NT2/D1 (cell line): Measurements from ENCODE around the gene PPARA.

Source experiments
- SUZ12 ChIP-seq: IDR thresholded peaks from 2 replicates; pipeline ENCODE4 v1.6.1; 2011; ENCODE audit not compliant: insufficient read length, insufficient read depth; ENCODE audit errors: extremely low read depth
- YY1 ChIP-seq: IDR thresholded peaks from 2 replicates; pipeline ENCODE4 v1.6.1; 2011; ENCODE audit not compliant: insufficient read length, insufficient read depth
- ZNF274 ChIP-seq: IDR thresholded peaks from 2 replicates; pipeline ENCODE4 v1.6.1; 2011; ENCODE audit warnings: mild to moderate bottlenecking, low read depth, low read length

- TF ChIP-seq YY1 (no peak), ZNF274 (no peak), SUZ12 (no peak)
Observed at GRCh38 chr22:46229701-46230100, 79.4 kb downstream of the PPARA start.
